ENCODE data around the gene EPX.

The EPX gene

GRCh38 chr17:58229881-58230280 is 37.4 kb downstream of the EPX start:
- no peak overlapping the region for H3K4me3 ChIP-seq (replicated peaks; ENCODE audit: low read depth, low read length)
- DNase-seq (ENCODE audit: extremely low read depth, low read depth) = no peak
- no peak for TF ChIP-seq CTCF (IDR thresholded peaks at IDR 0.05; ENCODE audit: low read depth, low read length, missing control alignments)

GRCh38 chr17:58231641-58232040 is 39.1 kb downstream of the EPX start:
- TF ChIP-seq CTCF (IDR thresholded peaks at IDR 0.05; ENCODE audit: low read depth, low read length, missing control alignments) = no peak
- H3K4me3 ChIP-seq (replicated peaks; ENCODE audit: low read depth, low read length) = no peak overlapping the region
- DNase-seq (ENCODE audit: extremely low read depth, low read depth) = no peak

GRCh38 chr17:58232707-58233156 is 40.2 kb downstream of the EPX start:
- TF ChIP-seq CTCF (IDR thresholded peaks at IDR 0.05; ENCODE audit: low read depth, low read length, missing control alignments) = no peak
- H3K4me3 ChIP-seq (replicated peaks; ENCODE audit: low read depth, low read length) = no peak overlapping the region
- peak; percentile 20 for DNase-seq (ENCODE audit: extremely low read depth, low read depth)

- no peak for DNase-seq (ENCODE audit: extremely low read depth, low read depth)
- no peak overlapping the region for H3K4me3 ChIP-seq (replicated peaks; ENCODE audit: low read depth, low read length)
- no peak for TF ChIP-seq CTCF (IDR thresholded peaks at IDR 0.05; ENCODE audit: low read depth, low read length, missing control alignments)
Measured at GRCh38 chr17:58233543-58233942, 41.0 kb downstream of the EPX start.

- H3K4me3 ChIP-seq (replicated peaks; ENCODE audit: low read depth, low read length) = no peak overlapping the region
- TF ChIP-seq CTCF (IDR thresholded peaks at IDR 0.05; ENCODE audit: low read depth, low read length, missing control alignments) = no peak
- no peak for DNase-seq (ENCODE audit: extremely low read depth, low read depth)
Measured at GRCh38 chr17:58234512-58234911, 42.0 kb downstream of the EPX start.

- DNase-seq (ENCODE audit: extremely low read depth, low read depth) = no peak
- TF ChIP-seq CTCF (IDR thresholded peaks at IDR 0.05; ENCODE audit: low read depth, low read length, missing control alignments) = no peak
Measured at GRCh38 chr17:58235821-58236220, 43.3 kb downstream of the EPX start.

GRCh38 chr17:58236394-58236793 is 43.9 kb downstream of the EPX start:
- no peak for DNase-seq (ENCODE audit: extremely low read depth, low read depth)
- TF ChIP-seq CTCF (IDR thresholded peaks at IDR 0.05; ENCODE audit: low read depth, low read length, missing control alignments) = no peak
- H3K4me3 ChIP-seq (replicated peaks; ENCODE audit: low read depth, low read length) = no peak overlapping the region

More at GRCh38 chr17:58235821-58236220, 43.3 kb downstream of the EPX start:
- H3K4me3 ChIP-seq (replicated peaks; ENCODE audit: low read depth, low read length) = no peak overlapping the region

Measured in HFF-Myc (cell line).